HG03135 (cell line): ENCODE measurements around the gene USP6NL.

Experiments used
- ATAC-seq: cut with Tn5 transposase; IDR thresholded peaks from one replicate; pipeline ENCODE4 v1.9.1; 2021; ENCODE audit warnings: mild to moderate bottlenecking, moderate library complexity; ENCODE audit not compliant: unreplicated experiment

The USP6NL gene

GRCh38 chr10:11553773-11554381 is 57.6 kb downstream of the USP6NL start:
- peak; percentile 90 for ATAC-seq

GRCh38 chr10:11551916-11552602 is 59.4 kb downstream of the USP6NL start:
- ATAC-seq = peak; percentile 33

GRCh38 chr10:11551104-11551503 is 60.3 kb downstream of the USP6NL start:
- ATAC-seq = no peak

DNA sequence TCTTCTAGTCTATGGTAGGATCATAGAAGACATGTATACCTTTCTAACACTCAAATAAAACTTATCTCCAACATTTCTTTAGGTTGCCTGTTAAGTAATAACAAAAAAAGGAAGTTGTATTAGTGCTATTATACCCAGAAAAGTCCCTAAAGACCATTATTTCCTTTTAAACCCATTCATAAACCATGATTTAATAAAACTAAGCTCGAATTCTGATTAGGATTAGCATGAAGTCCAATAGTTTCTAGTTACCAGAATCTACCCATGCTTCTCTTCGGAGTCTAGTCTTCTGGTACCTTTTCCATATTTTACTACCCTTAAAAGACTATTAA is 62.7 kb downstream of the USP6NL start:
- no peak for ATAC-seq

- no peak for ATAC-seq
Observed at GRCh38 chr10:11548065-11548767, 63.2 kb downstream of the USP6NL start.

GRCh38 chr10:11546581-11546980 is 64.9 kb downstream of the USP6NL start:
- ATAC-seq = no peak

DNA sequence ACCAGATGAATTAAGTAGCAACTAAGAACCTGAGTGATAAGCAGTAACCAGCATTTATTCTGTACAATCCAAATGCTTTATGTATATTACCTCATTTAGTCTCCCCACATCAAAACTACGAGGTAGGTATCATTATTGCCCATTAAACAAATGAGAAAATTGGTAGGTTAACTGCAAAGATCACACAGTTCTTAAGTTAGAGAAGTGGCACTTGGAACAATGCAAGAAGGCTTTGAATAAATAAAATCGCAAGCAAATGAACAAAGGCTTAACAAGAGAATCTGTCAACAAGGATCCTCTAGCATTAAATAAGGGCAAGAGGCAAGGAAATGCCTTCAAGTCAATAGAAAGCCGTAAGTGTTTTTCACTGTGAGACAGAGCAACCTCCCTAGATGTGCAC is 70.2 kb downstream of the USP6NL start:
- no peak for ATAC-seq

DNA sequence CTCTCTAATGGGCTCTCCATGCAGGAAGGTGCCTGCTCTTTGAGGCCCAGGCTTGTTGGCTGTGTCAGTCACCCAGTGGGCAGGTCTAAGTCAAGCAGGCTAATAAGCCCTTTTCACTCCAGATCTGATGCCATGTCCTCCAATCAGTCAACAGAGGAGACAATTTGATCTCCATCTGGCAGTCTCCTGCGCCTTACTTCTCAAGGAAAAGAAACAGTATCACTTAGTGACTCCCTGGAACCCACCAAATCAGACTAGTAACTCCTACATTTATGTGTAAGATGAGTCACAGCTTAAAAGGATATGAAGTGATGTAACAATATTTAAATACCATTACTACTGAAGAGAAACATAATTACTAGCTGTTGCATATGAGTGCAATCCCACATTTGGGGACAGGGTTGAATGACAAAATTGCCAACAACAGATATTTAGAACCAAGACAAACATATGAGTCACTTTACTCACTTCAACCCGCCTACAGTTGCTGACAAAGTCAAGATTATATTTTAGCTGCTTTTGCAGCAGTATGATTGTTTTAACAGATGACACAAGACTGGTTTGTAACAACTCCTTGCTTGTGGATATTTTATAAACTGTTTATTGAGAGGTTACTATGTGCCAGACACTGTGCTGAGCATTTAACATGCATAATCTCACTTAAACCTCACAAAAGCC is 72.1 kb downstream of the USP6NL start:
- ATAC-seq = no peak

GRCh38 chr10:11538834-11539190 is 72.6 kb downstream of the USP6NL start:
- no peak for ATAC-seq

- no peak for ATAC-seq
Observed at GRCh38 chr10:11536228-11536627, 75.2 kb downstream of the USP6NL start.

DNA sequence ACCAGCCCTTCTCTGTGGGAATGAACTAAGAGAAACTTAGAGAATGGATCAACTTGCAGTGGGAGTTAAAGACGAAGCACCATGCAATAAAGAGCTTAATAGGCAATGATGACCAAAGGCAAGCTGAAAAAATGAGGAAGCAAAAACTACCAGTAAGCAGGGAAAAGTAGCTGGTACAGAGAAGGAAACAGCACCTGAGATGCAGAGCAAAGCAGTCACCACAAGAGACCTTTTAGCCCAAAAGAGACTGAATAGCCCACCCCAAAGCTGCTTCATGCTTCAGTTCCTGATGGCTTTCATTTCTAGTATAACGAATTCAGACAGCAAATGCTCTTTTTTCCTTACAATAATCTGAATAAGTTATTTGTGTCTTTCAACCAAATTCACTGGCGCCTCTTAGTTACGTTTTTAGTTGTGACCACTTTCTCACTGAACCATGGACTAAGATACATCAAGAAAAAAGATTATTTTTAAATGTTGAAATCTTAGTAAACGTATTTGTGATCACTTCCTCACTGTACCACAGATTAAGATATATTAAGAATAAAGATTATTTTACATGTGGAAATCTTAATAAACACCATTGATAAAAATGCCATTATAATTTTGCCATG is 76.0 kb downstream of the USP6NL start:
- ATAC-seq = no peak

DNA sequence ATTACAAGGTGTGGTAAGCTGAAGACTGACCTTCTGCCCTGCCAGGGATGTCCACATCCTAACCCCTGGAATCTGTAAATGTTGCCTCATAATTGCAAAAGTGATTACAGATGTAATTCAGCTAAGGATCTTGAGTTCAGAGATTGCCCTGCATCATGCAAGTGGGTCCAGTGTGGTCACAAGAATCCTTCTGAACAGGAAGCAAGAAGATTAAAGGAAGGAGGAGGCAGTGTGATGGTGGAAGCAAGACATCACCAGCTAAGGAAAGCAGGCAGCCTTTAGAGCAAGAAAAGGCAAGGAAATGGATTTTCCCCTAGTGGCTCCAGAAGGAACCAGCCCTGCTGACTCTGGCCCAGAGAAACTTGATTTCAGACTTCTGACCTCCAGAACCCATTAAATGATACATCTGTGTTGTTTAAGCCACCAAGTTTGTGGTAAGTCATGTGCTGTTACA is 78.1 kb downstream of the USP6NL start:
- ATAC-seq = no peak

DNA sequence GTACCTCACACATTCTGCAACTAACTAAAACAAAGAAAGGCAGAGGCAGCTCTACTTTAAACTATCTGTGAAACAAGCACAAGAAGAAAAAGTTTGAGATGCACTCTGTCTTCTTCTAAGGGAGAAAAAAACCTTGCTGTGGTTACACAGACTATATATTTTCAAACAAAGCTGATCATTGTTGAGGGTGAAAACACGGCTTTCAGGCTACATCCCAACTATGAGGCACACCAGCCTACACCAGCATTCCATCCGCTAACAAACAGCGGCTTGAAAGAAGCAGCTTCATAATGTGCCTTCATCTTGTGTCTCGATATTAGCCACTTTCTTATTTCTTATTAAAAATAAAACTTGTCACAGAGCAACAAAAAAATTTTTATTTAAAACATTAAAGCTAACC is 79.1 kb downstream of the USP6NL start:
- ATAC-seq = no peak

- ATAC-seq = no peak
Observed at GRCh38 chr10:11530806-11531205, 80.6 kb downstream of the USP6NL start.

GRCh38 chr10:11529276-11529903 is 82.1 kb downstream of the USP6NL start:
- no peak for ATAC-seq

- no peak for ATAC-seq
Observed at GRCh38 chr10:11528286-11528685, 83.2 kb downstream of the USP6NL start.

GRCh38 chr10:11527691-11528255 is 83.7 kb downstream of the USP6NL start:
- ATAC-seq = no peak

DNA sequence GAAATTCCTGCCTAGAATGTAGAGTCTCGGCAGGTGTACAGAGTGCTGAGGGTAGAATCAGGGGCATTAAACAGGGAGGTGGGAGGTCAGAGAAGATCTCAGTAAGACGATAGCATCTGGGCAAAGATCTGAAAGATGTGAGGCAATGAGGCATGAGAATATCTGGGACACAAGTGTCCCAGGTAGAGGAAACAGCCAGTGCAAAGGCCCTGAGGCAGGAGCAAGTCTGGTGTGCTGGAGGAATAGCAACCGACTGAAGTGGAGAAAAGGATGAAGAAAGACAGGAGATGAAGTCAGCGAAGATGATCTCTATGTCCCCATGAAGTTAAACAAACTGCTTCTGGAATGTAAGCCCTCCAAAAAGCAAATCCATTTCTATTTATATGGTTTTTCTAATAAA is 84.4 kb downstream of the USP6NL start:
- ATAC-seq = no peak

GRCh38 chr10:11525503-11525902 is 85.9 kb downstream of the USP6NL start:
- ATAC-seq = no peak

- ATAC-seq = no peak
Observed at GRCh38 chr10:11522821-11523245, 88.6 kb downstream of the USP6NL start.

DNA sequence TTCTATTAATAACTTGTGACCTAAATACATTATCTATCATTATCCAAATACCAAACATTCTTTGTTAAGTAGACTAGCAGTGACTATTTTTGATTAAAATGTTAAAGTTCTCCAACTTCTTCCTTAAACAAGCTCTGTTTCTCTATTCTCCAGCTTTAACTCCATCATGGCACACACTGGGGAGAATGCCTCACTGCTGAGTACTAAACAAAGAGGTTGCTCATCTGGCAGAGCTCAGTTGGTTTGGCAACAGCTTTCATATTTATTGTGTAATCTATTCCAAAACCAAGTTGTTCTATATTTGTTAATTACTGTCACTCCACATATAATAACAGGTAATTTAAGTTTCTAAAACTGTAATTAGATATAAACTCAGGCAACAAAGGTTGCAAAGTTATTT is 89.6 kb downstream of the USP6NL start:
- ATAC-seq = no peak
